Measurements from ENCODE around the gene IDH3A.

The IDH3A gene

GRCh38 chr15:78154955-78155354 lies 5.8 kb downstream of the IDH3A start:
- no peak overlapping the region for H3K4me3 ChIP-seq (ENCODE audit: low read depth, low read length)
- TF ChIP-seq CTCF (IDR thresholded peaks at IDR 0.05; ENCODE audit: low read depth, low read length, missing control alignments) = no peak
- DNase-seq (ENCODE audit: low read depth) = no peak

- no peak for DNase-seq (ENCODE audit: low read depth)
Observed at GRCh38 chr15:78155355-78155939, 6.3 kb downstream of the IDH3A start.

GRCh38 chr15:78156653-78157052 lies 7.5 kb downstream of the IDH3A start:
- DNase-seq (ENCODE audit: low read depth) = no peak
- TF ChIP-seq CTCF (IDR thresholded peaks at IDR 0.05; ENCODE audit: low read depth, low read length, missing control alignments) = no peak
- H3K4me3 ChIP-seq (ENCODE audit: low read depth, low read length) = no peak overlapping the region

More at GRCh38 chr15:78155355-78155939, 6.3 kb downstream of the IDH3A start:
- no peak overlapping the region for H3K4me3 ChIP-seq (ENCODE audit: low read depth, low read length)
- no peak for TF ChIP-seq CTCF (IDR thresholded peaks at IDR 0.05; ENCODE audit: low read depth, low read length, missing control alignments)

- H3K4me3 ChIP-seq (ENCODE audit: low read depth, low read length) = no peak overlapping the region
- no peak for DNase-seq (ENCODE audit: low read depth)
- no peak for TF ChIP-seq CTCF (IDR thresholded peaks at IDR 0.05; ENCODE audit: low read depth, low read length, missing control alignments)
Observed at GRCh38 chr15:78157203-78157602, 8.0 kb downstream of the IDH3A start.

- H3K4me3 ChIP-seq (ENCODE audit: low read depth, low read length) = no peak overlapping the region
- TF ChIP-seq CTCF (IDR thresholded peaks at IDR 0.05; ENCODE audit: low read depth, low read length, missing control alignments) = no peak
- DNase-seq (ENCODE audit: low read depth) = no peak
Observed at GRCh38 chr15:78159395-78159794, 10.2 kb downstream of the IDH3A start.

GRCh38 chr15:78162038-78162437 lies 12.9 kb downstream of the IDH3A start:
- no peak overlapping the region for H3K4me3 ChIP-seq (ENCODE audit: low read depth, low read length)
- no peak for DNase-seq (ENCODE audit: low read depth)
- TF ChIP-seq CTCF (IDR thresholded peaks at IDR 0.05; ENCODE audit: low read depth, low read length, missing control alignments) = no peak

- TF ChIP-seq CTCF (IDR thresholded peaks at IDR 0.05; ENCODE audit: low read depth, low read length, missing control alignments) = no peak
- H3K4me3 ChIP-seq (ENCODE audit: low read depth, low read length) = no peak overlapping the region
- DNase-seq (ENCODE audit: low read depth) = no peak
Observed at GRCh38 chr15:78164010-78164409, 14.8 kb downstream of the IDH3A start.
